ENCODE data around the gene WAPL. TPM values are rescaled to one million over a fixed set of nuclear protein-coding genes. Genes with fewer than 3 reads are reported as not detected.
A peak's percentile ranks its signal among the peaks of the same experiment; 100 is the strongest.

The WAPL gene
- total RNA-seq, 1 experiment from 2014 or later: 48.0 TPM

DNA sequence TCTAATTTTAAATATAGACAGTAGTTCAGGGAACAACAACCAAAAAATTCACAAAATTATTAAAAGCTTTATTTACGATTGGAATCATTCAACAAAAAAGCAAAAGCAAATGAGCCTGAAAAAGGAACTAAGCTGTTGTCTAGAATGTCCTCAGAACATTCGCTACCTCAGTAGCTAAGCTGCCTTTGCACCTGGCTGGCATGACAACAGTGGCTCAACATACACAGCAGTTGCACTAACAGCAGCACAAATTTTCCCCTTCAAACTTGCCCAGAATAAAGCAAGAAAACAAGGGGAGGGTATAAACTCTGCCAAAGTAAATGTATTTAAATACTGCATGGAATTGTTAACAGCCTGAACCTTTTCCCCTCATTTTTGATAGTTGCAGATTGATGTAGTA lies 84.6 kb downstream of the WAPL start (continued):
- TF ChIP-seq, protein P1, sequence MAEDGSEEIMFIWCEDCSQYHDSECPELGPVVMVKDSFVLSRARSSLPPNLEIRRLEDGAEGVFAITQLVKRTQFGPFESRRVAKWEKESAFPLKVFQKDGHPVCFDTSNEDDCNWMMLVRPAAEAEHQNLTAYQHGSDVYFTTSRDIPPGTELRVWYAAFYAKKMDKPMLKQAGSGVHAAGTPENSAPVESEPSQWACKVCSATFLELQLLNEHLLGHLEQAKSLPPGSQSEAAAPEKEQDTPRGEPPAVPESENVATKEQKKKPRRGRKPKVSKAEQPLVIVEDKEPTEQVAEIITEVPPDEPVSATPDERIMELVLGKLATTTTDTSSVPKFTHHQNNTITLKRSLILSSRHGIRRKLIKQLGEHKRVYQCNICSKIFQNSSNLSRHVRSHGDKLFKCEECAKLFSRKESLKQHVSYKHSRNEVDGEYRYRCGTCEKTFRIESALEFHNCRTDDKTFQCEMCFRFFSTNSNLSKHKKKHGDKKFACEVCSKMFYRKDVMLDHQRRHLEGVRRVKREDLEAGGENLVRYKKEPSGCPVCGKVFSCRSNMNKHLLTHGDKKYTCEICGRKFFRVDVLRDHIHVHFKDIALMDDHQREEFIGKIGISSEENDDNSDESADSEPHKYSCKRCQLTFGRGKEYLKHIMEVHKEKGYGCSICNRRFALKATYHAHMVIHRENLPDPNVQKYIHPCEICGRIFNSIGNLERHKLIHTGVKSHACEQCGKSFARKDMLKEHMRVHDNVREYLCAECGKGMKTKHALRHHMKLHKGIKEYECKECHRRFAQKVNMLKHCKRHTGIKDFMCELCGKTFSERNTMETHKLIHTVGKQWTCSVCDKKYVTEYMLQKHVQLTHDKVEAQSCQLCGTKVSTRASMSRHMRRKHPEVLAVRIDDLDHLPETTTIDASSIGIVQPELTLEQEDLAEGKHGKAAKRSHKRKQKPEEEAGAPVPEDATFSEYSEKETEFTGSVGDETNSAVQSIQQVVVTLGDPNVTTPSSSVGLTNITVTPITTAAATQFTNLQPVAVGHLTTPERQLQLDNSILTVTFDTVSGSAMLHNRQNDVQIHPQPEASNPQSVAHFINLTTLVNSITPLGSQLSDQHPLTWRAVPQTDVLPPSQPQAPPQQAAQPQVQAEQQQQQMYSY (CRISPR knock-in tag; IDR thresholded peaks at IDR 0.05): no peak

DNA sequence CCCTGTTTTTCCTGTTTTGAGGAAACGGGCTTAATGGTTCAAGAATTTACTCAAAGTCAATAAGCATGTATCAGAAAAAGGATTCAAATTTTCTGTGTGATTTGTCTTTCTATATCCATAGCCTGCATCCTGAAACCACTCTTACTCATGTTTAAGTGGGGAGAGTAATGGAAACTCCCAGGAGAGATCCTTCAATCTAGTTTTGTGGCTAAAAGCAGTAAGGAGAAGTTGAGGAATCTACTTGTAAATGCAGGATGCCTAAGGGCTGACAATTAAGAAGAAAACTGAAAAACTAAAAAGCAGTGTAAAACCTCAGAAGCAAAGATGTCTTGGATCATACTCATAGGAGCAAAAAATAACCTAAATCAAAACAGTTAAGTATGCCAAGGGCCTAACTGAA lies 86.9 kb downstream of the WAPL start:
- no peaks in the 10 kb centered on the region for H3K9me3 Mint-ChIP-seq
- H3K27ac Mint-ChIP-seq: no peak overlapping the region
- no peak for ATAC-seq
- H3K27me3 Mint-ChIP-seq (ENCODE audit: low read depth): no peaks in the 10 kb centered on the region
- TF ChIP-seq PRRX2 (CRISPR knock-in tag; IDR thresholded peaks at IDR 0.05) (no peak), FOXJ3 (CRISPR knock-in tag; IDR thresholded peaks at IDR 0.05; ENCODE audit: borderline replicate concordance) (no peak)
- H3K4me3 Mint-ChIP-seq: no peak overlapping the region
- H3K36me3 Mint-ChIP-seq: peaks cover 20% of the 10 kb centered on the region
- no peak for DNase-seq (ENCODE audit: low spot score)
- peaks cover 22% of the 10 kb centered on the region for H3K4me1 Mint-ChIP-seq
- CTCF ChIA-PET: no interaction called here
- POLR2A ChIA-PET: no interaction called here

DNA sequence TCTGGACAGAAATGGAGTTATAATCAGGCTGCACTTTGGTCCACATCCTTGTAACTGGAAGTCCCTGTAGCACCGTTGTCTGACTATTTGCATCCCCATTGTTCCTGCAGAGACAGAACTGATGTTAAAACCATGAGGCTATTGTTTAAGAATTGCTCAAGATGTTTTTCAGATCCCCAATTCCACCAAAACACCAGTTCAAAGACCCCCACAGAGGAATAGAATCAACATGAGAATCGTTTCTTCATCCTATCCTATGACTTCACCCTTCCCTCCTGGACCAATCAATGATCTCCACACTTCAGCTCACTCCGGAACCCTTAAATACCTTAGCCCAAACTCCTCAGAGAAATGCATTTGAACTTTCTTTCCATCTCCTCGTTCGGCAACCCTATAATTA lies 97.9 kb downstream of the WAPL start:
- POLR2A ChIA-PET: interaction anchor here (0.6 kb wide), 1 partner anchor 207 kb away, joined by 3 read pairs; no protein-coding TSS in a partner anchor
- Mint-ChIP-seq H3K4me1 (peaks cover 18% of the 10 kb centered on the region), H3K4me3 (0 out of 2 replicates have a peak overlapping the region, but pooled peaks have one; percentile 3), H3K9me3 (peaks cover 4% of the 10 kb centered on the region; the same call in 1 of the 2 replicates), H3K27ac (0 out of 2 replicates have a peak overlapping the region, but pooled peaks have one; percentile 16), H3K27me3 (ENCODE audit: low read depth) (no peaks in the 10 kb centered on the region; the same call in 1 of the 2 replicates), H3K36me3 (no peaks in the 10 kb centered on the region)
- peak; percentile 97 for ATAC-seq
- no peak for TF ChIP-seq MXD4 (CRISPR knock-in tag; IDR thresholded peaks at IDR 0.05; ENCODE audit: borderline replicate concordance)
- TF ChIP-seq, protein P2, sequence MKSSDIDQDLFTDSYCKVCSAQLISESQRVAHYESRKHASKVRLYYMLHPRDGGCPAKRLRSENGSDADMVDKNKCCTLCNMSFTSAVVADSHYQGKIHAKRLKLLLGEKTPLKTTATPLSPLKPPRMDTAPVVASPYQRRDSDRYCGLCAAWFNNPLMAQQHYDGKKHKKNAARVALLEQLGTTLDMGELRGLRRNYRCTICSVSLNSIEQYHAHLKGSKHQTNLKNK (CRISPR knock-in tag; IDR thresholded peaks at IDR 0.05): no peak
- TF ChIP-seq GABPB1 (CRISPR knock-in tag; IDR thresholded peaks at IDR 0.05): no peak
- TF ChIP-seq, protein P3, sequence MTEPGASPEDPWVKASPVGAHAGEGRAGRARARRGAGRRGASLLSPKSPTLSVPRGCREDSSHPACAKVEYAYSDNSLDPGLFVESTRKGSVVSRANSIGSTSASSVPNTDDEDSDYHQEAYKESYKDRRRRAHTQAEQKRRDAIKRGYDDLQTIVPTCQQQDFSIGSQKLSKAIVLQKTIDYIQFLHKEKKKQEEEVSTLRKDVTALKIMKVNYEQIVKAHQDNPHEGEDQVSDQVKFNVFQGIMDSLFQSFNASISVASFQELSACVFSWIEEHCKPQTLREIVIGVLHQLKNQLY (CRISPR knock-in tag; IDR thresholded peaks at IDR 0.05): no peak
- no peak for TF ChIP-seq ESRRA (CRISPR knock-in tag; IDR thresholded peaks at IDR 0.05; ENCODE audit: borderline replicate concordance)
- TF ChIP-seq, protein P4, sequence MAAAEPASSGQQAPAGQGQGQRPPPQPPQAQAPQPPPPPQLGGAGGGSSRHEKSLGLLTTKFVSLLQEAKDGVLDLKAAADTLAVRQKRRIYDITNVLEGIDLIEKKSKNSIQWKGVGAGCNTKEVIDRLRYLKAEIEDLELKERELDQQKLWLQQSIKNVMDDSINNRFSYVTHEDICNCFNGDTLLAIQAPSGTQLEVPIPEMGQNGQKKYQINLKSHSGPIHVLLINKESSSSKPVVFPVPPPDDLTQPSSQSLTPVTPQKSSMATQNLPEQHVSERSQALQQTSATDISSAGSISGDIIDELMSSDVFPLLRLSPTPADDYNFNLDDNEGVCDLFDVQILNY (CRISPR knock-in tag; IDR thresholded peaks at IDR 0.05): no peak
- DNase-seq (ENCODE audit: low spot score): no peak
- CTCF ChIA-PET: interaction anchor here (0.6 to 1.6 kb wide), 2 partner anchors 24 to 537 kb away, joined by 3 to 6 read pairs; no protein-coding TSS in a partner anchor

DNA sequence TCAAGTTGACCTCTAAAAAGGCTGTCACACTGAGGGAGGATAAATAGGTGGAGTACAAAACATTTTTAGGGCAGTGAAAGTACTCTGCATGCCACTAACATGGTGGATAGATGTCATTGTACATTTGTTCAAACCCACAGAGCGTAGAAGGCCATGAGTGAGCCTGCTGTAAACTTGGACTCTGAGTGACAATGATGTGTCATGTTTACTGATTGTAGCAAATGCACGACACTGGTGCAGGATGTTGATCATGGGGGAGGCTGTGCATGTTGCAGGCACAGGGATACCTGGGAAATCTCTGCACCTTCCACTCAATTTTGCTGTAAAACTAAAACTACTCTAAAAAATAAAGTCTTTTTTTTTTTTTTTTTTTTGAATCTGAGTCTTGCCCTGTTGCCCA lies 102.5 kb downstream of the WAPL start:
- Mint-ChIP-seq H3K4me1 (peaks cover 24% of the 10 kb centered on the region), H3K27me3 (ENCODE audit: low read depth) (no peaks in the 10 kb centered on the region; the same call in 1 of the 2 replicates), H3K4me3 (no peak overlapping the region), H3K36me3 (no peaks in the 10 kb centered on the region), H3K9me3 (0 out of 2 replicates have a peak, but pooled peaks cover 3% of the 10 kb centered on the region), H3K27ac (no peak overlapping the region)
- ChIA-PET POLR2A (no interaction called here), CTCF (no interaction called here)
- ATAC-seq (no peak), DNase-seq (ENCODE audit: low spot score) (no peak)
- TF ChIP-seq, protein P5, sequence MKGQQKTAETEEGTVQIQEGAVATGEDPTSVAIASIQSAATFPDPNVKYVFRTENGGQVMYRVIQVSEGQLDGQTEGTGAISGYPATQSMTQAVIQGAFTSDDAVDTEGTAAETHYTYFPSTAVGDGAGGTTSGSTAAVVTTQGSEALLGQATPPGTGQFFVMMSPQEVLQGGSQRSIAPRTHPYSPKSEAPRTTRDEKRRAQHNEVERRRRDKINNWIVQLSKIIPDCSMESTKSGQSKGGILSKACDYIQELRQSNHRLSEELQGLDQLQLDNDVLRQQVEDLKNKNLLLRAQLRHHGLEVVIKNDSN (CRISPR knock-in tag; IDR thresholded peaks at IDR 0.05): no peak

DNA sequence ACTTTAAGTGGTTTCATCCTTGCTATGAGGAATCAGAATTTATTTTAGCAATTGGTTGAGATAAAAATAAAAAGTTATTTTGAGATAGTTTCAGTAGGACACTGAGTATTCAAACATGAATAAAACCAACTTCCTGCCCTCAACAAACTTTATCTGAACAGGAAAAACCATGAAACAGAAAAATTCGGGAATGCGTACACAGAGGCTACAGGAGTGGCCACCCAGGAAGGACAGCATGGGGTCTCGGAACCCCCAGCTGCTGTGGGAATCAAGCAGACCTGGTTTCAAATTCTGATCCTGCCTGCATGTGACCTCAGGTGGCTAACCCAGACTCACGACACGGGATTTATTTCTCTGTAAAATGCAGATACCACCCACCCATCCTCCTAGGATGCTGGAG lies 106.0 kb downstream of the WAPL start:
- Mint-ChIP-seq H3K36me3 (no peaks in the 10 kb centered on the region; the same call in 1 of the 2 replicates), H3K9me3 (peaks cover 10% of the 10 kb centered on the region), H3K4me3 (no peak overlapping the region), H3K4me1 (peaks cover 8% of the 10 kb centered on the region), H3K27ac (peak overlapping the region; percentile 18; the same call in 1 of the 2 replicates), H3K27me3 (ENCODE audit: low read depth) (no peaks in the 10 kb centered on the region; the same call in 1 of the 2 replicates)
- ATAC-seq (no peak), DNase-seq (ENCODE audit: low spot score) (no peak)
- ChIA-PET CTCF (no interaction called here), POLR2A (no interaction called here)
- TF ChIP-seq ZNF423 (CRISPR knock-in tag; IDR thresholded peaks at IDR 0.05): peak; percentile 36; the same call in 1 of the 2 replicates
- TF ChIP-seq NR3C1 (CRISPR knock-in tag; conservative IDR thresholded peaks at IDR 0.05; ENCODE audit: low read depth): no peak

Measured in WTC11 (cell line).